NCI-H2081 treated with DMSO at 0.1 percent for 48 hours (cell line): ENCODE results near the gene ACVR1.
"Not testable (repeated sequence)": the region's sequence is repeated elsewhere in the genome, so short reads cannot be mapped to it uniquely, and the experiment has no call there.

Experiments
- DNase-seq: peaks from one replicate; lab custom pipeline; 2025; lab: John Stamatoyannopoulos, UW

Gene ACVR1

DNA sequence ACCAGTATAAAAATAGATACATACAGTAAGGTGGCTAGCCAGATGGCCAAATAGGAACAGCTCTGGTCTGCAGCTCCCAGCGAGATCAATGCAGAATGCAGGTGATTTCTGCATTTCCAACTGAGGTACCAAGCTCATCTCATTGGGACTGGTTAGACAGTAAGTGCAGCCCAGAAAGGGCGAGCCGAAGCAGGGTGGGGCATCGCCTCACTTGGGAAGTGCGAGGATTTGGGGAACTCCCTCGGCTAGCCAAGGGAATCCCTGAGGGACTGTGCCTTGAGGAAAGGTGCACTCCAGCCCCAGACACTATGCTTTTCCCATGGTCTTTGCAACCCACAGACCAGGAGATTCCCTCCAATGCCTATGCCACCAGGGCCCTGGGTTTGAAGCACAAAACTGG, 172.0 kb downstream of the ACVR1 start:
- DNase-seq, result not testable (repeated sequence)

DNA sequence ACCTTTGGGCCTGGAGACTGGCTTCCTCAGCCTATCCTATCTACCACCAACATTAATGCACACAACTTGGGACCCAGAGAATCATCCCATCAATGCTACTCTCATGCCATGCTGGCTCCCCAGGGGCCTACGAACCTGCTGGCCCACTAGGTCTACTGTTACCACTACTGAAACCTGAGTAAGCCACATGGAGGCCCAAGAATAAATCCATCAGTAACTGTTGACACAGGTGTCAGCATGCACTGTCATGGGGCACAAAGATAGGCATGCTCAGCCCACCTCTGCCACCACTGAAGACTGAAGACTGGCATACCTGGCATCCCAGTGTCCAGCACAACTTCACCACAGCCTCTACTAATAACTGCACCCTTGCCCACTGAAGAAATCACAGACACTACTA, 176.3 kb downstream of the ACVR1 start:
- DNase-seq, result no peak

DNA sequence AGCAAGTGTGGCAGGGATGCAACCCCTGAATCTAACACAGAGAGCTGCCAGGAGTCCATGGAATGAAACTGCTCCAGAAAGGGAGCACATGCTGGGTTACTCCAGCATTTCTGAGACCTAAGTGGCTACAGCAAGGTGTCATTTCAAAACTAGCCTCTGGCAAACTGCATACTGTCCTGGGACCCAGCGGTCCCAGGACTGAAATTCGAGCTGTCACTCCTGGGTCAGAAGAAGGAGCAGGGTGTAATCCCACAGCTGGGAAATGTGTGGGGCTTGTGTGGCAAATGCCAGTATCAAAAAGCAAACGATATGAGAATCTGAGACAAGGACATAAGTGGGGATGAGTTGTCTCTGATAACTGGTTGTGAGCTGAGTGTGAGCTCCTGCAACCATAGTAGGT, 177.1 kb downstream of the ACVR1 start:
- no peak for DNase-seq

DNA sequence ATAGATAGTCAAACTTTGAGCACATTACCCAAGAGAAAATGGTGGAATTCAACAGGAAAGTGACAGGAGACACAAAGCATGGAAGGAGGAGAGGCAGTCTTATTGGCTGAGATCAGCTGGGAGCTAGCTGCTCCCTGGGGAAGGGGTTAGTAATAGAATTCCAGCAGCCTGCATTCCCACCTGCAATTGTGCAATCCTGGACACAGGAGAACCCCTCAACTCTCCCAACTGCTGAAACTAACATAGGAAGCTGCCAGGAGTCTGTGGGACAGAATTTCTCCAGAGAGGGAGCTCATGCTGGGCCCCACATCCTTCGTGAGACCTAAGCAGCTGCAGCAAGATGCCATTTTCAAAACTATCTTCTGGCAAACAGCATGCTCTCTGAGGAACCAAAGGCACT, 177.7 kb downstream of the ACVR1 start:
- DNase-seq, result no peak

DNA sequence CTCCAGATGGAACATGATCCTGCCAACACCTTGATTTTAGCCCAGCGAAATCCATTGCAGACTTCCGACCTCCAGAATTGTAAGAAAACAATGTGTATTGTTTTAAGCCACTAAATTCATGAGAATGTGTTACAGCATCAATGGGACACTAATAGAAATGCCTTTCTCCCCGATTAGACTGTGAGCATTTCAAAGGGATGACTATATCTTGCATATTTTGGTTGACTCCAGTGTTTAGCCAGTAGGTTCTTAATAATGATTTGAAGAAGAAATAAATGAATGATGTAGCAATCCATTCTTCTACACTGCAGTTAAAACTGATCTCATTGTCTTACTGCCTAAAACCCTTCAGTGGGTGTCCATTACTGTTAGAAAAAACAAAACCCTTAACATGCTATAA, 180.1 kb downstream of the ACVR1 start:
- DNase-seq, result no peak

DNA sequence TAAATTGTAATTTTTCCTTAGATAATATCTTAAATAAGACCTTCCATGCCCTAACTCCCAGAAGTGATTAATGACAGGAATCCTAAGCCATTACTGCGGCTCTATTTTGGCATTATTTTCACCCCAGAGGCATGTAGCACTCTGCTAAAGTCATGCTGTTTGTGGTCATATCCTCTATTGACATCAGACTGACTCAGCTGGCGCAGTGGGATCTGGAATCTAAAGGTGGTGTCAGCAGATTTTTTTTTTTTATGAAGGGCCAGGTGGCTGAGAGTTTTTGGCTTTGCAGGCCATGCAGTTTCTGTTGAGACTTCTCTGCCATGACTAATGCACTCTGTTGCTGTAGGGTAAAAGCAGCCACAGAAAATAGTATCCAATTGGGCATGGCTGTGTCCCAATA, 183.4 kb downstream of the ACVR1 start:
- no peak for DNase-seq

DNA sequence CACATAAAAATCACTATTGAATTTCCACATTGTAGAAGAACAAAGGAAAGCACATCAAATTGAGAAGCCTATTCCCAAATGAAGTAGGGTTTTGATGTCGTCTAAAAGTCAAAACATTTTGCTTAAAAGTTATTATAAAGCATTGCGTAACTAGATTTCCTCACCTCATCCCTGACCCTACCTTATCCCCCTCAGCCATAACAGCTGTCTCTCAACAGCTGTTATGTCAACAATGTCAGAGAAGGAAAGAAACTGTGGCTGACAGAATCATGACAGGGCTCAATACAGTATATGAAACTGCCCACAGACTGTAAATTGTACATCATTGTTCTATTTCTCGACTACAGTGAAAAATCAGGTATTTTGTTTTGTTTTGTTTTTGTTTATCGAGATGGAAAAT, 184.4 kb downstream of the ACVR1 start:
- DNase-seq, result no peak

DNA sequence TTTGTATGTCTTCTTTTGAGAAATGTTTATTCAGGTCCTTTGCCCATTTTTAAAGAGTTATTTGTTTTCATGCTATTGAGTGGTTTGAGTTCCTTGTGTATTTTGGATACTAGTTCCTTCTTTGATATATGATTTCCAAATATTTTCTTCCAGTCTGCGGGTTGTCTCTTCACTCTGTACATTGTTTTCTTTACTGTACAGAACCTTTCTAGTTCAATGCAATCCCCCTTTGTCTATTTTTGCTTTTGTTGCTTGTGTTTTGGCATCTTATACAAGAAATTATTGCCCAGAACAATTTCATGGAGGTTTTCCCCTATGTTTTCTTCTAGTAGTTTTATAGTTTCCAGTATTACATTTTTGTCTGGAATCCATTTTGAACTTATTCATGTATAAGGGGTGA, 185.0 kb downstream of the ACVR1 start:
- DNase-seq, result peak; percentile 26
